Motor neuron (in vitro differentiated cells): ENCODE measurements around the gene KCNH8. TPM values are rescaled to one million over a fixed set of nuclear protein-coding genes. Genes with fewer than 3 reads are reported as not detected.
A peak's percentile ranks its signal among the peaks of the same experiment; 100 is the strongest.

Experiments used
- ATAC-seq, 8 experiments: fragments of 200-7000 bp; cut with Tn5 transposase; replicated peaks in 6 of 8; 2 replicates each; pipeline ENCODE4 v1.8.0; 2021; ENCODE audit warnings: mild to moderate bottlenecking in 8 of 8, moderate library complexity in 8 of 8
- H3K27ac ChIP-seq, 2 donors: fragments of 250-450 bp; sonication (Bioruptor Pico); 2 replicates each; pipeline ENCODE4 v1.9.0; 2021; ENCODE audit warnings: antibody characterized with exemption in 2 of 2, mild to moderate bottlenecking in 2 of 2, moderate library complexity in 1 of 2
- H3K4me1 ChIP-seq, 2 donors: fragments of 250-450 bp; sonication (Bioruptor Pico); replicated peaks in 1 of 2; 2 replicates each; pipeline ENCODE4 v1.6.1; 2021; ENCODE audit warnings: antibody characterized with exemption in 2 of 2, mild to moderate bottlenecking in 2 of 2, moderate library complexity in 1 of 2
- H3K4me3 ChIP-seq, 5 donors: fragments of 250-450 bp; sonication (Bioruptor Pico); 2 replicates each; pipeline ENCODE4 v1.9.0; 2021; ENCODE audit warnings: antibody characterized with exemption in 5 of 5, mild to moderate bottlenecking in 5 of 5, moderate library complexity in 4 of 5
- WGBS, 10 experiments: fragments of 450-650 bp; shearing (Covaris generic); methylation state at CpG; one replicate each; pipeline ENCODE4 v1.0.0; 2022; 5-methylcytosine and 5-hydroxymethylcytosine counted together
- in situ Hi-C, 9 experiments: fragments of 400-800 bp; cut with MboI; loops; one replicate each; pipeline ENCODE4 v1.15.0; 2021; ENCODE audit warnings: low sequenced_read_pairs in 9 of 9, low pct_unique_long_range_greater_than_20kb in 2 of 9; ENCODE audit not compliant: unreplicated experiment in 9 of 9
- total RNA-seq, 8 experiments: library from RNA; unstranded; fragments of 300-600 nt; gene quantifications; 2 replicates each; pipeline versions ENCODE4 v1.2.3 to v1.2.4, GENCODE V29; 2022

Gene KCNH8
- total RNA-seq, 8 experiments from 2014 or later = 0.20 to 16.2 (median 6.9) TPM

DNA sequence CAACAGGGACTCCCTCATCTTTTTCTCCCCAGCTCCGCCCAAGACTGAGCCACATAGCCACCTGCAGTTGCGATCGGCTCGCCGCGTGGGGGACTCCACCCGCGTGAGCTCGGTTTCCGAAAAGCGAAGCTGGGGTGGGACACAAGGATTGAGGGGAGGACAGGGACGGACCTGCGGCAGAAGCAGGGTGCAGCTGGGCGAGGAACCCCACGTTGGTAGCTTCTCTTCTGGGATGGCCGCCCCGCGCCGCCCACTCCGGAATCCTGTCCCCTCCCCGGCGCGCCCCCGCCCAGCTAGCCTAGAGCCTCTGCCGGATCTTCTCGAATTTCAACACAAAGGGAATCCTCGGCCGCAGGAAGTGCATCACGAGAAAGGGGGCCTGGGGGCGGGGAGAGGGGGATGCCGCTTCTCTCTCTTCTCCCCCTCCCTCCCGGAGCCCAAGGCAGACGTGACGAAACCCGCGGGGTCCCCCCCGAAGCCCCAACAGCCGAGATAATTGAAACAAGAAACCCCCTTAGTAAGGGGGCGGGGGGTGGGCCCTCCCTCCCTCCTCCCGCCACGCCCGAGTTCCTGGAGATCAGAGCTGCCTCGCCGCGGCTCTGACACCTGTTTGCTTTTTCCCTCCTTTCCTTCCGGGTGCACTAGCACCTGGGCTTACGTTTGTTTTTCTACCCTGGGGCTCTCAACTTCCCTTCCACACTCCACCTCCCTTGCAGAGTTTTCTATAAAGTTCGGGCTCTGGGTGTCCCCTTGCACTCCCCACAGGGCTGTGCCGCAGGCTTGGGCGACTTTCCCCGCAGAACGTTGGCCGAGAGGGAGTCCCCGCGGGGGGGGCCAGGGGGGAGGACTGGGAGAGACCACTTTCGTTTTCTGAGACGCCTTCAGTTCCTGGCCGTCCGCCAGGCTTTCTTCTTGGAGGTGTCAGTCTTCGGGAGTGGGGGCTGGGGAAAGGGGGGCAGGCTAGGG is 1.3 kb upstream of the KCNH8 start:
- WGBS, 10 experiments = 0 to 11% (median 3%) methylated on average over 1 to 17 of the region's 60 CpGs; no CpG with 5 or more reads in 6 of the 10 experiments
- ATAC-seq = peak; percentile 71 to 91 (median 83)
- in situ Hi-C loops = no loop called here

DNA sequence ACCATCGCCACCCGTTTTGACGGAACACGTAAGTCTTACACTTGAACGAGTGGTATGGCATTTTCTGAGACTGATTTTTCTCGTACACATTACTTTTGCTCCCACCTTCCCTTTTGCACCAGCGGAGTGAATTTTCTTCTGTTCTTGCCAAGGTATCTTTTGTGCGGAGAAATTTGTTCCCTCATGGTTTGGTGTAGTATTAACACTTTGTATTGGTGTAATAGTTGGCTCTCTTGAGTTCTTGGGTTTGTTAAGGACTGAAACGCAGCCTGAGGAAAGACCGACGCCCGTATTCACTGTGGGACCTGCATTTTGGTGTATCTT is 420 bp downstream of the KCNH8 start:
- WGBS, 10 experiments = 0 to 6% (median 0%) methylated on average over 1 to 10 of the region's 12 CpGs; no CpG with 5 or more reads in 2 of the 10 experiments
- no peak for ATAC-seq
- Histone ChIP-seq H3K27ac (peak overlapping the region; percentile 75 to 82), H3K4me3 (peak overlapping the region; percentile 45 to 66 (median 60)), H3K4me1 (peaks cover 0 to 18% of the 10 kb centered on the region in 2 donors)
- in situ Hi-C loops = no loop called here

More for the DNA sequence above, 1.3 kb upstream of the KCNH8 start:
- Histone ChIP-seq H3K4me1 (peaks cover 0 to 18% of the 10 kb centered on the region in 2 donors), H3K27ac (peak overlapping the region; percentile 75 to 82), H3K4me3 (peak overlapping the region; percentile 45 to 66 (median 60))

DNA sequence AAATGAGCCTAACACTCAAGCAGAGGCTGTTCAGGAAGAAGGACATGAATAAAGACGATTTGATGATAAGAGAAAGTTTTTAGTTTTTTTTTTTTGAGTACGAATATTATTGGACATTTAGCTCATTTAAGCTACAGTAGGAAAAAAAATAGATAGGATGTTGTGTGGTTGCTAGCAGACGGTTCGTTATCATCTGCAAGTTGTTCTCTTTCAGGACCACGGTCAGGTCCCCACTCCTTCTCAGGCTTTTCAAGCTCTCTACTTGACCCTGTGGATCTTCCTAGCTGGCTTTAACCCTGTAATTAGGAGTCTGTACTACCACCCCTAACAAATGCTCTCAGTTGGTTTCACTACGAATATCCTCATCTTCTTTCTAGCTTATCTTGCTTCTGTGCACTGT is 1.1 kb downstream of the KCNH8 start:
- H3K27ac ChIP-seq = no peak overlapping the region

DNA sequence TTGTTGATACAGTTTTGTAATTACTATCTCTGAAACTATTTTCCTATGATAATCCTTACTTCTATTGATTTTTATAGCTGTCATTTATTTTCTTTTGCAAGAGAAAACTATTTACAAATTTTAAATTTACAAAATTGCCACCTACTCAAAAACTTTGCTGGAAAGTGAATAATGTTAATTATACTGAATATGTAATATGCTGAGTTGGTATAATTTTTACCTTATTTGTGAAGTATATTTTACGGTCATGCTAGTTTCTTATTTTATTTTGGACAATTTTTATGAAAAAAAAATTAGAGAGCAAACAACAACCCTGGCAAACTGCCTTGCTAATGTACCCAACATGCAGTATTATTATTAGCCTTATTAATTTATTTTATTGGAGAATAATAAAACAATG is 2.9 kb downstream of the KCNH8 start:
- WGBS, 10 experiments = 0 to 100% (median 88%) methylated on average over 1 of the region's 1 CpG
- no peak for ATAC-seq
- Histone ChIP-seq H3K4me3 (no peak overlapping the region), H3K4me1 (peaks cover 0 to 20% of the 10 kb centered on the region in 2 donors), H3K27ac (no peak overlapping the region)
- in situ Hi-C loops = no loop called here

More for the DNA sequence above, 1.1 kb downstream of the KCNH8 start:
- 0 to 5% (median 1%) methylated on average over 3 to 6 of the region's 6 CpGs; no CpG with 5 or more reads in 2 of the 10 experiments for WGBS, 10 experiments
- in situ Hi-C loops = no loop called here
- peak overlapping the region; percentile 45 to 66 (median 60) for H3K4me3 ChIP-seq
- H3K4me1 ChIP-seq = peaks cover 0 to 18% of the 10 kb centered on the region in 2 donors
- no peak for ATAC-seq

DNA sequence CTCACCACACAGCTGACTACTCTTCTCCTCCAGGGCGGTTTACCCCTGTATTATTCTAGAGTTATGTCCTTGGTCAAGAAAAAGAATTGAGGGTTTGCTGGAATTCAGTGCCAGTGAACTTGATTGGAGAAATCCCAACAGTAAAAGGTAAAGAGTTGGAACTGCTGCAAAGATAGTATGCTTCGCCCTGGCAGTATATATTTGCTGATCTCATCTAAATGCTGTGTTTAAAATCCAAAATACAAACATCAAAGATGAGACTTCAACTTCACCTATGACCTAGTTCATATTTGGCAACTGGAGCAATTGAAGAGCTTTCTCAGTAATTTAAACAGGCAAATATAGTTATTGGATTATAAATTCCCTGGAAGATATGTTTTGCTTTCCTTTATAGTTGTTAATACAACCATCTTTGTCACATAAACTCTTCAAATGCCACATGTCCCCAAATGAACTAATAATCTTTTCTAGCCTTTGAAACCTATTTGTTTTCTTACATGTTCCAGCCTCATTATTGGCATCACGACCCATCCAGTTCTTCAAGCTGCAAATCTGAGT is 6.5 kb downstream of the KCNH8 start:
- no peak for ATAC-seq
- Histone ChIP-seq H3K27ac (no peak overlapping the region), H3K4me3 (no peak overlapping the region), H3K4me1 (peaks cover 0 to 20% of the 10 kb centered on the region in 2 donors)
- WGBS, 10 experiments = 0 to 100% (median 67%) methylated on average over 1 to 3 of the region's 3 CpGs; no CpG with 5 or more reads in 1 of the 10 experiments
- in situ Hi-C loops = no loop called here

DNA sequence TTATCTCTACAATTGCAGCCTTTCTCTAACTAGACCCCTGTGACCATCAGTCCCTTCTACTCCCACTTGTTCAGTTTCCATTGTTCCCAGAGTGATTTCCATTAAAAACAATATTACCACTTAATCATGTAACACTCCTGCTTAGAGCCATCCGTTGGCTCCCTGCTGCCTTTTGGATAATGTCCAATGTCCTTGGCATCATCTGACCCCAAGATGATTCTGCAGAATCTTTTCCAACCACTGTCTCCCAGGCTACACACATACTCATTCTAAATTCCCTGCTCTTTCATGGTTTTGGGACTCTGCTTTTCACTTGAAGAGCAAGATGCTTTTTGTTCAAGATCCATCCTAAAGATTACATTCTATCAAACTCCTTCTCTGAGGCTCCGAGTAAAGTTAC is 7.1 kb downstream of the KCNH8 start:
- 5 to 83% (median 17%) methylated on average over 1 to 2 of the region's 2 CpGs; no CpG with 5 or more reads in 3 of the 10 experiments for WGBS, 10 experiments
- peaks cover 0 to 16% of the 10 kb centered on the region in 2 donors for H3K4me1 ChIP-seq
- no peak for ATAC-seq
- no peak overlapping the region for H3K27ac ChIP-seq
- in situ Hi-C loops = no loop called here
- H3K4me3 ChIP-seq = no peak overlapping the region

DNA sequence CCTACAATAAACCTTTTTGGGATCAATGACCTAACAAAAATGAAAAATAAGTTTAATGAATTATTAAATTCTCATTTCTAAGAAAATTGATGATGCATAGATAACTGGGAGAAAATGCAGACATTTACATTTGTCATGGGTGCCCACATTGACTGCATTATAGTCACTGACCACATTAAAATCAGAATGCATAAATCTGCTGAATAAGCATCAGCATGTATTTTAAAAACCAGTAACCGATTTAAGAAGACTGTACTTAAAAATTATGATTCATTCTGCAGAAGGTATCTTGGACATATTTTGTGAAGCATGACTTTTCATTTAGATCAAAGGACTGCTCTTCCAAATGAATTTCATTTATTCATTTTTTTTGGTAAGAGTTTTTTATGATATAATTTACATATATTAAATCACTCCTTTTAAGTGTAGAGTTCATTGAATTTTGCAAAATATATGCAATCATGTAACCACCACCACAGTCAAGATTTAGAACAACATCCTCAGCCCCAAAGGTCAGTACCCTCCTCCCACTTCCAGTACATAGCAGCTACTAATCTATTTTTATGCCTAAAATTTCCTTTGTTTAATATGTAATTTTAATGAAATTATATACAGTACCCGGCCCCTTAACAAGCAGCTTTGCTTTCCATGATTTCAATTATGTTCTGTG is 11.8 kb downstream of the KCNH8 start:
- peak in 1 of 8 experiments; percentile 90 for ATAC-seq
- Histone ChIP-seq H3K4me3 (no peak overlapping the region), H3K4me1 (peaks cover 0 to 6% of the 10 kb centered on the region in 2 donors), H3K27ac (no peak overlapping the region)
- WGBS, 10 experiments = 0 to 100% (median 79%) methylated on average over 1 to 2 of the region's 2 CpGs; no CpG with 5 or more reads in 1 of the 10 experiments
- in situ Hi-C loops = no loop called here

DNA sequence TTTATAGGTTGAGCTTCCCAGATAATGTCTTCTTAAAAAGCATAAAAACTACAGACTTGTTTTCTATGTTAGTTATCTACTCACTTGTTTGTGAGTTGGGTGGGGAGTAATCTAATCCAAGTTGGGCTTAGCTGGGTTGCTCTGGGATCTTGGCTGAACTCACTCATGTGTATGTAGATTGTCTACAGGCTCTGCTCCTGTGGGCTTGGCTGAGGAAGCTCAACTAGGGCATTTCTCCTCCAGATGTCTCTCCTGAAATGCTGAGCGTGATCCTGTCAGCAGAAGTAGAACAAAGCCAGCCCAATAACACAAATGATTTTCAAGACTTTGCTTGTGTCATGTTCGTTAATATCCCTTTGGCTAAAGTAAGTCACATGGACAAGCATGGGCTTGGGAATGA is 17.3 kb downstream of the KCNH8 start:
- Histone ChIP-seq H3K4me1 (no peaks in the 10 kb centered on the region), H3K4me3 (no peak overlapping the region), H3K27ac (no peak overlapping the region)
- peak in 1 of 8 experiments; percentile 64 for ATAC-seq
- in situ Hi-C loops = no loop called here
- 0 to 92% (median 78%) methylated on average over 1 to 2 of the region's 2 CpGs; no CpG with 5 or more reads in 2 of the 10 experiments for WGBS, 10 experiments

DNA sequence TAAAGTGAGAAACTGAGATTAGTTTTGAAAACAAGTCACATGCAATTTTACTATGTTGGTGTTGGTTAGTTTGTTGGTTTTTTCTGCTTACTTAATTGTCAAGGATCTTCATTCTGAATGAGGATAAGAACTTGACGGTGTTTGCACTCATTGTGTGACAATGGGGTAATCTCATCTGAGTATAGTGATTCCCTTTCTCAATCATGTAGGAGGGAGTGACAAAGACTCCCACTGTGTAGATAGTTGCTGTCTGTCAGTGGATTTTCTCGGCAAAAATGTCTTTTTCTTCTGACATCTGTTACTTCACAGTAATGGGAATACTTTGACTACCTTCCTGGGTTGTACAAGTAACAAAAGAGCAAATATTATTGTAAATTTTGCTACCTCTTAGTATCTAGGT is 23.5 kb downstream of the KCNH8 start:
- in situ Hi-C loops = no loop called here
- no peak for ATAC-seq
- Histone ChIP-seq H3K4me3 (no peak overlapping the region), H3K4me1 (peaks cover 0 to 4% of the 10 kb centered on the region in 2 donors), H3K27ac (no peak overlapping the region)
- WGBS, 10 experiments = 0 to 100% (median 60%) methylated on average over 1 to 2 of the region's 2 CpGs; no CpG with 5 or more reads in 3 of the 10 experiments

DNA sequence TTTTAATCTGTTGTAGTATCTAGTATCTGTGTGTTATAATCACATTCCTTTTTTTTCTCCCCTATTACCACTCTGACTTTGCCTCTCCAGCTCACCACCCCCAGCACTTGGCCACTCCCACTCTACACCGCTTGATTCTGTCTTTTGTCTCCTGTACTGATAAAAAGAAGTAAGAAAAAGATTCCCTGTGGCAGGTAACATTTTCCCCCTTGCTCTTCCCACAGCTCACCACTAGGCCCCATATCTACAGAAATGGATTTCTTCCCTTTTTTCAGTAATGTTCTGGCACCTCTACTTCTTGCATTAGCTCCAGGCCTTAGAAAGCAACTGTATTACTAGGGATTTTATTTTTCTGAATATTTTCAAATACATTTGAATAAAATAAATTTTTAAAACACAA is 25.6 kb downstream of the KCNH8 start:
- Histone ChIP-seq H3K27ac (no peak overlapping the region), H3K4me3 (no peak overlapping the region), H3K4me1 (peaks cover 0 to 9% of the 10 kb centered on the region in 2 donors)
- in situ Hi-C loops = no loop called here
- peak in 2 of 8 experiments; percentile 21 to 27 for ATAC-seq
- 0 to 50% (median 30%) methylated on average over 1 of the region's 1 CpG; no CpG with 5 or more reads in 3 of the 10 experiments for WGBS, 10 experiments

DNA sequence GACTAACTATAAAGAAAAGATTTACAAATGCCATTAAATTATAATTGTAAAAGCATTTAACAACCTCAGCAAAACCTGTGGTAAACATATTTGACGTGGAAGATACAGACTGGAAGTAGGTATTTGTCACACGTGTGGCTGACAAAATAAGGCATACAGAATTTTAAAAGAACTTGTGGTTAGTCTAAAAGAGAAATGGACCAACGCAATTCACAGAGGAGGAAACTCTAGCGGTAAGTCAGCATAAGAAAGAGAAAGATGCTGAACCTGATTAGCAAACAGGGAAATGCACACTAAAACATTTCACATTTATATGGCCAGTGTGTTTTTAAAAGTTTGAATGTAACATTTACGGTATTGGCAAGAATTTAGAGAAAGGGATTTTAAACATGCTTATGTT is 35.3 kb downstream of the KCNH8 start:
- no peak for ATAC-seq
- WGBS, 10 experiments = 6 to 86% (median 50%) methylated on average over 3 to 5 of the region's 5 CpGs
- no peak overlapping the region for H3K4me3 ChIP-seq
- no peak overlapping the region for H3K27ac ChIP-seq
- in situ Hi-C loops = no loop called here
- peaks cover 0 to 11% of the 10 kb centered on the region in 2 donors for H3K4me1 ChIP-seq

DNA sequence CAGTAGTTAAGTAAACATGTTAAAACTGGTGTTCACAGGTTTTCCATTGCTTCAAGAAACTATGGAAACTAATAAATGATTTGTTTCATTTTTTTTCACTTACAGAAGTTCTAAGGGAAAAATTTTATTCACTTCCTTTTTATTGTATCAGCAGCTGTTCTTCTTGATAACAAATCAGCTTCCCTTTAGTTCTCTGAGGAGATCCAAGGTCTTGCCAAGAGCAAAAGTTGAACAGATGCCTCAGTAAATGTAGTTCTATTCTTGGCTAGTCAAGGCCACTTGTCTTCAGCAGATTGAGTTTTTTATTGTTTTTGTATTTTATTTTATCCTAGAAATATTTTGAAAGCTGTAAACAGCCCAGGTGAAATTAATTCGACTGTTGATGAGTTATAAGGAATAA is 41.8 kb downstream of the KCNH8 start:
- Histone ChIP-seq H3K4me1 (peaks cover 0 to 11% of the 10 kb centered on the region in 2 donors), H3K27ac (no peak overlapping the region), H3K4me3 (no peak overlapping the region)
- in situ Hi-C loops = no loop called here
- no peak for ATAC-seq
- WGBS, 10 experiments = 0 to 100% (median 85%) methylated on average over 1 of the region's 1 CpG; no CpG with 5 or more reads in 3 of the 10 experiments

DNA sequence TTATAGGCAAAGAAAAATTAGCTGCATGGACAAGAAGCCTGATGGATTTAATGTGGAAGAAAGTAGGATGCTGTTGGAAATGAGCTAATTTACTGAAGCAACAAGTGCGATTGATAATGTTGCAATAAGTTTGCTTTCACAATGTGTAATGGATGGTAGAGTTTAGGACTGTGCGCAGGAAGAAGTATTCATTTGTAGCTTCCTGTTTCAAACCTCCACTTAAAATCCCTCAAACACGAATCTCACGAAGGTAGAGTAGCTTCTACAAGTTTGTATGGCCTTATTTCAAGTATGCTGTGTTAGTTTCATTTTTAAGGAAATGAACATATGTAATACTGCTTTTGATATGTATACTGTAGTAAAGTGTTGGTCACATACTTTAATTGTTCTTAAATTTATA is 42.3 kb downstream of the KCNH8 start:
- Histone ChIP-seq H3K27ac (no peak overlapping the region), H3K4me1 (peaks cover 0 to 11% of the 10 kb centered on the region in 2 donors), H3K4me3 (no peak overlapping the region)
- in situ Hi-C loops = no loop called here
- WGBS, 10 experiments = 27 to 100% (median 80%) methylated on average over 1 to 4 of the region's 4 CpGs; no CpG with 5 or more reads in 1 of the 10 experiments
- no peak for ATAC-seq
